GM21576 (cell line): ENCODE measurements around the gene FBXL5.
A peak's percentile ranks its signal among the peaks of the same experiment; 100 is the strongest.

ENCODE experiments used
- ATAC-seq: cut with Tn5 transposase; IDR thresholded peaks from one replicate; pipeline ENCODE4 v1.9.1; 2021; ENCODE audit warnings: mild to moderate bottlenecking, moderate library complexity; ENCODE audit not compliant: unreplicated experiment

FBXL5 gene

GRCh38 chr4:15655223-15656037, at the start of gene FBXL5:
TSS of gene FBXL5 (minus strand) at chr4:15655357. CDS start at chr4:15655287, 70 bp downstream.
- peak; percentile 61 for ATAC-seq

GRCh38 chr4:15704129-15704528, 49.0 kb upstream of the FBXL5 start:
- no peak for ATAC-seq

- ATAC-seq: no peak
These were observed 48.3 kb upstream of the FBXL5 start for GRCh38 chr4:15703439-15703838.

- peak; percentile 72 for ATAC-seq
These were observed 47.8 kb upstream of the FBXL5 start, which contains the start of gene BST1 for GRCh38 chr4:15702941-15703403. TSS of gene BST1 (plus strand) at chr4:15703065. CDS start at chr4:15703145, 80 bp downstream.

GRCh38 chr4:15696866-15697265, 41.7 kb upstream of the FBXL5 start:
- no peak for ATAC-seq

- ATAC-seq: no peak
These were observed 40.6 kb upstream of the FBXL5 start for GRCh38 chr4:15695729-15696128.

GRCh38 chr4:15695240-15695699, 40.1 kb upstream of the FBXL5 start:
- no peak for ATAC-seq

GRCh38 chr4:15694431-15694830, 39.3 kb upstream of the FBXL5 start:
- ATAC-seq: no peak

GRCh38 chr4:15692602-15693001, 37.4 kb upstream of the FBXL5 start:
- ATAC-seq: no peak

GRCh38 chr4:15691346-15692135, 36.4 kb upstream of the FBXL5 start:
- no peak for ATAC-seq

- no peak for ATAC-seq
These were observed 35.1 kb upstream of the FBXL5 start for GRCh38 chr4:15690020-15690809.

- no peak for ATAC-seq
These were observed 34.4 kb upstream of the FBXL5 start for GRCh38 chr4:15689540-15689939.

- no peak for ATAC-seq
These were observed 32.9 kb upstream of the FBXL5 start for GRCh38 chr4:15688051-15688450.

GRCh38 chr4:15684498-15684897, 29.3 kb upstream of the FBXL5 start:
- ATAC-seq: no peak

GRCh38 chr4:15683143-15683495, 28.0 kb upstream of the FBXL5 start:
- ATAC-seq: no peak

- no peak for ATAC-seq
These were observed 27.3 kb upstream of the FBXL5 start for GRCh38 chr4:15682242-15683142.

GRCh38 chr4:15681372-15682241, 26.4 kb upstream of the FBXL5 start, which contains the start of gene FAM200B:
TSS of gene FAM200B (plus strand) at chr4:15681827. CDS start at chr4:15686978, 5,151 bp downstream.
- ATAC-seq: peak; percentile 92

- no peak for ATAC-seq
These were observed 25.9 kb upstream of the FBXL5 start for GRCh38 chr4:15681067-15681371.

GRCh38 chr4:15677507-15677988, 22.4 kb upstream of the FBXL5 start:
- no peak for ATAC-seq
